Measurements from ENCODE around the gene TMEM87B. TPM values are rescaled to one million over a fixed set of nuclear protein-coding genes. Genes with fewer than 3 reads are reported as not detected.
"Not testable (repeated sequence)": the region's sequence is repeated elsewhere in the genome, so short reads cannot be mapped to it uniquely, and the experiment has no call there.

The TMEM87B gene
- total RNA-seq, 1 donor = 40.2 TPM

DNA sequence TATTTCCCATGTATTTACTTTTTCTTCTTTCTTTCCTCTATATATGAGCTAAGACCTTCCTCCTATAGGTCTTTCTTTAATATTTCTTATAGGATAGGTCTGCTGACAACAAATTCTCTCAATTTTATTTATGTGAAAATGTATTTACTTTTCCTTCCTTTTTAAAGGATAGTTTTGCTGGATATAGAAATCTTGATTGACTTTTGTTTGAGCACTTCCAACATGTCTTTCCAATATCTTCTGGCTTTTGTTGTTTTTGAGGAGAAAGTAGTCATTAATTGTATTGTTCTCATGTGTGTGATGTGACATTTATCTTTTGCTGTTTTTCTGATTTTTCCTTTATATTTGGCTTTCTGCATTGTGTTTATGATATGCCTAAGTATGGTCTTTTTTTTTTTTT, 54.2 kb downstream of the TMEM87B start:
- no peak overlapping the region for H3K4me3 ChIP-seq (ENCODE audit: low read depth, low read length)
- TF ChIP-seq, protein P1, sequence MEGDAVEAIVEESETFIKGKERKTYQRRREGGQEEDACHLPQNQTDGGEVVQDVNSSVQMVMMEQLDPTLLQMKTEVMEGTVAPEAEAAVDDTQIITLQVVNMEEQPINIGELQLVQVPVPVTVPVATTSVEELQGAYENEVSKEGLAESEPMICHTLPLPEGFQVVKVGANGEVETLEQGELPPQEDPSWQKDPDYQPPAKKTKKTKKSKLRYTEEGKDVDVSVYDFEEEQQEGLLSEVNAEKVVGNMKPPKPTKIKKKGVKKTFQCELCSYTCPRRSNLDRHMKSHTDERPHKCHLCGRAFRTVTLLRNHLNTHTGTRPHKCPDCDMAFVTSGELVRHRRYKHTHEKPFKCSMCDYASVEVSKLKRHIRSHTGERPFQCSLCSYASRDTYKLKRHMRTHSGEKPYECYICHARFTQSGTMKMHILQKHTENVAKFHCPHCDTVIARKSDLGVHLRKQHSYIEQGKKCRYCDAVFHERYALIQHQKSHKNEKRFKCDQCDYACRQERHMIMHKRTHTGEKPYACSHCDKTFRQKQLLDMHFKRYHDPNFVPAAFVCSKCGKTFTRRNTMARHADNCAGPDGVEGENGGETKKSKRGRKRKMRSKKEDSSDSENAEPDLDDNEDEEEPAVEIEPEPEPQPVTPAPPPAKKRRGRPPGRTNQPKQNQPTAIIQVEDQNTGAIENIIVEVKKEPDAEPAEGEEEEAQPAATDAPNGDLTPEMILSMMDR (IDR thresholded peaks at IDR 0.05; ENCODE audit: insufficient read depth, low read length) = no peak
- DNase-seq (ENCODE audit: low read depth) = no peak

DNA sequence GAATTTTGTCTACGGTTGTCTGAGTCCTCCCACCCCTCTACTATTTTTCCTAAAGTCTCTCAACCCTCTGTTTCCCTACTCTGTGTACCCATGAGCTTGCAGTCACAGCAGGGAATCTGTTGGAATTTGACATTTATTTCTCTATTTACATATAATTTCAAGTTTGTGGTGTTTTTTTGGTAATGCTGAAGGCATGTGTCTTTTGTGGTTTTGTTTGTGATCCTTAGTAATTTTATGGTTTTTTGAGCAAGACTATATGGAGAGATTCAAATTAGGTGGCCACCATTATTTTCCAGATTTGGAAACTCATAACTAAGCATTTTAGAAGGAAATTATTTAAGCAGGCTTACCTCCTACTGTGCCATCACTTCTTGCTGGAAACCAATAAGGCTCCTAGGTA, 55.9 kb downstream of the TMEM87B start:
- DNase-seq (ENCODE audit: low read depth) = no peak

DNA sequence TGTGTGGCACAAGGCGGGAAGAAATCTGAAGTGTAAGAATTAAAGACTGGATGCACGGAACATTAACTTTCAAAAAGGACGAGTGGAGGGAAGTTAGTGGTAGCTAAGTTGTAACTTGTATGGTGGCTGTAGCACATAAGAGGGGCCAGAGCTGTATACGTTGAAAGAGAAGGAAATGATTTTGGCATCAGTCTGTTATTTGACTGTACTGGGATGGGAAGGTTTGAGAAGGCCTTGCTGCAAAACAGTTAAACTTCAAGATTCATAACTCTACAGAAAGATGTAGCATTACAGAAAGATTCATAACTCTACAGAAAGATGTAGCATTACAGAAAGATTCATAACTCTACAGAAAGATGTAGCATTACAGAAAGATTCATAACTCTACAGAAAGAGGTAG, 58.3 kb downstream of the TMEM87B start:
- H3K4me3 ChIP-seq (ENCODE audit: low read depth, low read length); DNase-seq (ENCODE audit: low read depth): not testable (repeated sequence)

More for the DNA sequence above, 55.9 kb downstream of the TMEM87B start:
- no peak overlapping the region for H3K4me3 ChIP-seq (ENCODE audit: low read depth, low read length)
- TF ChIP-seq, protein P1 (IDR thresholded peaks at IDR 0.05; ENCODE audit: insufficient read depth, low read length) = no peak

DNA sequence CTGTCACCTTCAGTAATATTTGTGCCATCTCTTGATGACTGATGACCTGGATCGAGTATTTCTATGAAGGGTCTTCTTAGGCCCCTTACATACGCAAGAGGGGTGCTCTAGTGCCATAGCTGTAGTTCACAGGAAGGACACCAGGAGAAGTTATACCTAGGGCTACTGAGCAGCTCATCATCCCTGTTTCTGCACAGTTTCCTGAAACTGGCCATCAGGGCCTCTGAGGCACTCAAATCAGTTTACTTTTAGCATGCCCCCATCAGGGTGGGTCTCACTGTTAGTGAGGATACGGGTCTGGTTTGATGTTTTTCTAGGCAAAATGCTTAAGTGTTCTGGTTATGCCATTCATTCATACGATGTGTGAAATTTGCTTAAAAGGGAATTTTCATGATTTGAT, 63.1 kb downstream of the TMEM87B start:
- H3K4me3 ChIP-seq (ENCODE audit: low read depth, low read length) = no peak overlapping the region
- TF ChIP-seq, protein P1 (IDR thresholded peaks at IDR 0.05; ENCODE audit: insufficient read depth, low read length) = peak; percentile 11
- DNase-seq (ENCODE audit: low read depth) = no peak

DNA sequence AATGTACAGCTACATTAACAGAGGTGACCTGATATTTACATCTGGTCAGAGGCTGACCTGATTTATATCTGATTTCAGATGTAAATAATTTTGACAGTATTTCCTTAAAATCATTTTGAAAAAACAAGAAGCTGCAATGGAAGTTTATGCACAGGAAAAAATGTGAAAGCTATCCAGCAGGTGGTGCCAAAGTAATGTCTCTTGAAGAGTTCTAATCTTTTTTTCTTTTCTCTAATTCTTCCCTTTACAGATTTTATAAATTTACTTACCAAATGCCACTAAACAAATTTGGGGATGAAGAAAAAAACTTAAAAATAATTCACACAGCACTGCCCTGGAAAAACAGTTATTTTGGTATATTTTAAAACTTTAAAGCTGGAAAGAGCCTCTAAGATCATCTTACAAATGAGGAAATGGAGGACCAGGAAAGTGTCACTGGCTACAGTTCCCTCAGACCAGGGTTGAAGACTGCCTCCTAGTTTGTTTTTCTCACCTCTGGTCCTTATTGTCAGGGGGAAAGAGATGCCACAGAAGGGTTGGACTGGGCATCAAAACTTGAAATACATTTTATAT, 66.7 kb downstream of the TMEM87B start:
- no peak overlapping the region for H3K4me3 ChIP-seq (ENCODE audit: low read depth, low read length)
- TF ChIP-seq, protein P1 (IDR thresholded peaks at IDR 0.05; ENCODE audit: insufficient read depth, low read length) = peak; percentile 67
- peak; percentile 83 for DNase-seq (ENCODE audit: low read depth)

DNA sequence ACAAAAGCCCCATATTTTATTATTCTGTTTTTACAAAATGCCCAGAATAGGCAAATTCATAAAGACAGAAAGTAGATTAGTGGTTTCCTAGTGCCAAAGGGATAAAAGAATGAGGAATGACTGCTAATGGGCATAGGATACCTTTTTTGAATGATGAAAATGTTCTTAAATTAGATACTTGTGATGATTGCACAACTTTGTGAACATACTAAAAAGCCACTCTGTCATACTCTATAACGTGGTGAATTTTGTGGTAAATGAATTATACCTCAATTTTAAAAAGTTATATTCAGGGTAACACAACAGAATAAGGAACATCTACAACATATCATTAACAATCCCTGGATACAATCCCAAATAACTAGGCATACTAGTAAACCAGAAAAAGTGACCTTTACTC, 74.0 kb downstream of the TMEM87B start:
- H3K4me3 ChIP-seq (ENCODE audit: low read depth, low read length) = no peak overlapping the region
- DNase-seq (ENCODE audit: low read depth) = no peak
- TF ChIP-seq, protein P1 (IDR thresholded peaks at IDR 0.05; ENCODE audit: insufficient read depth, low read length) = no peak

DNA sequence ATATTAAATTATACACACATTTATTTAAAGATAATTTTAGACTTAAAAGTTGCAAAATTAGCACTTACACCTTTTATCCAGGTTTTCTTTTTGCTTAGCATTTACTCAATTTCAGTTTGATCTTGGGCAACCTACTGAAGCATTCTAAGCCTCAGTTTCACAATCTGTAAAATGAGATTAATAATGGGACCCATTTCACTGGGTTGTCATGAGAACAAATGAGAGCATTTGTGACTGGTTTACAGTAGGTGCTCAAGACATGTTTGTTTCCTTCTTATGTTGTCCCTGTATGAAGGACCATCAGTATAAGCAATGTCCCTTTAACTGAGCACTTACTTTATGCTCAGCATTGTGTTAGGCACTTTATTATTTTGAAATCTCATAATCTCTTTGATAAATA, 78.3 kb downstream of the TMEM87B start:
- no peak for DNase-seq (ENCODE audit: low read depth)
- no peak overlapping the region for H3K4me3 ChIP-seq (ENCODE audit: low read depth, low read length)
- TF ChIP-seq, protein P1 (IDR thresholded peaks at IDR 0.05; ENCODE audit: insufficient read depth, low read length) = no peak
